SU-DHL-6 (cell line): Measurements from ENCODE around the gene TMA7.

Experiments used
- EZH2phosphoT487 ChIP-seq: fragments of 200-600 bp; sonication (generic), shearing (Covaris generic); conservative IDR thresholded peaks from 2 replicates; pipeline ENCODE4 v1.6.1; 2018; ENCODE audit warnings: mild to moderate bottlenecking, antibody characterized with exemption, low read length, moderate library complexity, mixed read lengths
- TF ChIP-seq, protein P1 (sequence below): fragments of 200-600 bp; sonication (generic); IDR thresholded peaks from one replicate; pipeline ENCODE4 v1.5.1; 2017; ENCODE audit warnings: antibody characterized with exemption, mild to moderate bottlenecking, low read length, moderate library complexity; ENCODE audit not compliant: insufficient read depth, poor library complexity, severe bottlenecking

DNA sequence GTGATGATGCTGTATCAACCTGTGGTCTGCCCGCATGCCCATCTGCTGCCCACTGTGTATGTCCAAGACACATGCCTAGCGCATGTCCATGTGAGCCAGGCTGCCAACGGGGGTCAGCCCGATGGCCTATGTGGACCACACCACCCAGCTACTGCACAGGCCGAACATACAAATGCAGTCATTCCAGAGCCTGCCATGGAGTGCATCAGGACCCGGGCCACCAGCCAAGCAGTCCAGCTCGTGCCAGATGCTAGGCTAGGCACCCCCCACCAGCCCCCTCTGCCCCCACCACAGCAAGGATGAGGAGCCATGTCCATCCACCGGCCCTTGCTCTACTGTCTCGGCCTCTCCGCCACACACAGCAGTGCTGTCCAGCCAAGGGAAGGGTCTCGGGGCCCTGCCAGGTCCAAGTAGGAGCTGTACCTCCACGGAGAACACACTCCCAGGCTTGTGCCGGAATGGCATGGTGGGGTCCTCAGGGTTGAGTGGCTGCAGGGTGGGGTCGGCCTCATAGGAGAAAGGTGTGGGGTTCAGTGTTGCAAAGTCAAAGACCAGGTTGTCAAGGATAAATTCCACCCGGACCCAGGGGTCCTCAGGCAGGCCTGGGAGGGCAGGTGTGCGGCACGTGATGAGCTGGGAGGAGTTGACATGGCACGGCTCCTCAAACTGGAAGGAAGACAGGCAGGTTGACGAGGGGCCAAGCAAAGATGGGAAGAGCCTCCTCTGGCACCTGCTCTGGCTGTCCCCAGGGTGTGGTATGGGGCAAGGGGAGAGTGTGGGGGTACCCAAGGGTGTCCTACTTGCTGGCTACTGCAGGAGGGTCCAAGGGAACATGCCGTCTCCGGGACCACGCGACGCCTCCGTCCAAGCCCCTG, 25.4 kb upstream of the TMA7 start:
- TF ChIP-seq, protein P1, sequence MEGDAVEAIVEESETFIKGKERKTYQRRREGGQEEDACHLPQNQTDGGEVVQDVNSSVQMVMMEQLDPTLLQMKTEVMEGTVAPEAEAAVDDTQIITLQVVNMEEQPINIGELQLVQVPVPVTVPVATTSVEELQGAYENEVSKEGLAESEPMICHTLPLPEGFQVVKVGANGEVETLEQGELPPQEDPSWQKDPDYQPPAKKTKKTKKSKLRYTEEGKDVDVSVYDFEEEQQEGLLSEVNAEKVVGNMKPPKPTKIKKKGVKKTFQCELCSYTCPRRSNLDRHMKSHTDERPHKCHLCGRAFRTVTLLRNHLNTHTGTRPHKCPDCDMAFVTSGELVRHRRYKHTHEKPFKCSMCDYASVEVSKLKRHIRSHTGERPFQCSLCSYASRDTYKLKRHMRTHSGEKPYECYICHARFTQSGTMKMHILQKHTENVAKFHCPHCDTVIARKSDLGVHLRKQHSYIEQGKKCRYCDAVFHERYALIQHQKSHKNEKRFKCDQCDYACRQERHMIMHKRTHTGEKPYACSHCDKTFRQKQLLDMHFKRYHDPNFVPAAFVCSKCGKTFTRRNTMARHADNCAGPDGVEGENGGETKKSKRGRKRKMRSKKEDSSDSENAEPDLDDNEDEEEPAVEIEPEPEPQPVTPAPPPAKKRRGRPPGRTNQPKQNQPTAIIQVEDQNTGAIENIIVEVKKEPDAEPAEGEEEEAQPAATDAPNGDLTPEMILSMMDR, result no peak
- no peak for TF ChIP-seq EZH2phosphoT487
